Measurements from ENCODE around the gene TRERF1. TPM values are rescaled to one million over a fixed set of nuclear protein-coding genes. Genes with fewer than 3 reads are reported as not detected.

Gene TRERF1
- total RNA-seq, 1 donor from 2014 or later: 47.9 TPM

DNA sequence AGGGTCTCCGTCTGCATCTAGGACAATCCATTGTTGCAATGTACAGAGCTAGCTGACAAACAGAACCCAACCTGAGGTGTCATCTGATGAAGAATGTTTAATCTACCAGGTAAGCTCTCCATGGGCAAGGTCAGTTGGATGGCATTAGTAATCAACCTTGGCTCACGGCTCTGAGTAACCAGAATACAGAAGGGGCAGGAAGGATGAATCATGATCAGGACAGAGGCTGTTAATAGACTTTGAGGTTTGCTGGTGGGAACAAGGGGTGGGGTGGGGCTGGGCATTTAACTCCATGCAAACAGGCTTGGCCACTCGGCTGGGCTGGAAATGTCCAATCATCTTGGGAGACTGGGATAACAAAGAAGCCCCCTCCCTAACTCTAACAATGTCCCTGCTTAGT lies 157.0 kb downstream of the TRERF1 start:
- H3K4me1 Mint-ChIP-seq (ENCODE audit: low read depth): peaks cover 55% of the 10 kb centered on the region
- no peak for DNase-seq (ENCODE audit: low spot score)
- H3K36me3 Mint-ChIP-seq (ENCODE audit: low read depth): peaks cover 32% of the 10 kb centered on the region
- H3K27me3 Mint-ChIP-seq (ENCODE audit: insufficient read depth): peaks cover 2% of the 10 kb centered on the region
- intact Hi-C loops (cut with micrococcal nuclease): no loop called here
- no peak overlapping the region for H3K4me3 Mint-ChIP-seq
- H3K9me3 Mint-ChIP-seq: no peaks in the 10 kb centered on the region
- peak overlapping the region; percentile 65 for H3K27ac Mint-ChIP-seq

GRCh38 chr6:42293386-42293977 lies 158.2 kb downstream of the TRERF1 start:
- Mint-ChIP-seq H3K27ac (peak overlapping the region; percentile 73), H3K4me3 (peak overlapping the region; percentile 8), H3K4me1 (ENCODE audit: low read depth) (peaks cover 61% of the 10 kb centered on the region), H3K36me3 (ENCODE audit: low read depth) (peaks cover 33% of the 10 kb centered on the region), H3K27me3 (ENCODE audit: insufficient read depth) (peaks cover 2% of the 10 kb centered on the region), H3K9me3 (no peaks in the 10 kb centered on the region)
- intact Hi-C loops (cut with micrococcal nuclease): no loop called here
- DNase-seq (ENCODE audit: low spot score): no peak

GRCh38 chr6:42292004-42292740 lies 159.6 kb downstream of the TRERF1 start:
- H3K9me3 Mint-ChIP-seq: peaks cover 7% of the 10 kb centered on the region
- peaks cover 66% of the 10 kb centered on the region for H3K4me1 Mint-ChIP-seq (ENCODE audit: low read depth)
- no peak for DNase-seq (ENCODE audit: low spot score)
- H3K4me3 Mint-ChIP-seq: no peak overlapping the region
- intact Hi-C loops (cut with micrococcal nuclease): no loop called here
- peaks cover 2% of the 10 kb centered on the region for H3K27me3 Mint-ChIP-seq (ENCODE audit: insufficient read depth)
- H3K27ac Mint-ChIP-seq: peak overlapping the region; percentile 82
- H3K36me3 Mint-ChIP-seq (ENCODE audit: low read depth): peaks cover 35% of the 10 kb centered on the region

- no peak for DNase-seq (ENCODE audit: low spot score)
- H3K36me3 Mint-ChIP-seq (ENCODE audit: low read depth): peaks cover 18% of the 10 kb centered on the region
- H3K4me3 Mint-ChIP-seq: no peak overlapping the region
- intact Hi-C loops (cut with micrococcal nuclease): no loop called here
- H3K27me3 Mint-ChIP-seq (ENCODE audit: insufficient read depth): no peaks in the 10 kb centered on the region
- H3K4me1 Mint-ChIP-seq (ENCODE audit: low read depth): peaks cover 31% of the 10 kb centered on the region
- peak overlapping the region; percentile 80 for H3K27ac Mint-ChIP-seq
- peaks cover 7% of the 10 kb centered on the region for H3K9me3 Mint-ChIP-seq
Measured at GRCh38 chr6:42287756-42288155, 164.0 kb downstream of the TRERF1 start.

GRCh38 chr6:42281570-42281969 lies 170.2 kb downstream of the TRERF1 start:
- DNase-seq (ENCODE audit: low spot score): no peak
- no peaks in the 10 kb centered on the region for H3K9me3 Mint-ChIP-seq

DNA sequence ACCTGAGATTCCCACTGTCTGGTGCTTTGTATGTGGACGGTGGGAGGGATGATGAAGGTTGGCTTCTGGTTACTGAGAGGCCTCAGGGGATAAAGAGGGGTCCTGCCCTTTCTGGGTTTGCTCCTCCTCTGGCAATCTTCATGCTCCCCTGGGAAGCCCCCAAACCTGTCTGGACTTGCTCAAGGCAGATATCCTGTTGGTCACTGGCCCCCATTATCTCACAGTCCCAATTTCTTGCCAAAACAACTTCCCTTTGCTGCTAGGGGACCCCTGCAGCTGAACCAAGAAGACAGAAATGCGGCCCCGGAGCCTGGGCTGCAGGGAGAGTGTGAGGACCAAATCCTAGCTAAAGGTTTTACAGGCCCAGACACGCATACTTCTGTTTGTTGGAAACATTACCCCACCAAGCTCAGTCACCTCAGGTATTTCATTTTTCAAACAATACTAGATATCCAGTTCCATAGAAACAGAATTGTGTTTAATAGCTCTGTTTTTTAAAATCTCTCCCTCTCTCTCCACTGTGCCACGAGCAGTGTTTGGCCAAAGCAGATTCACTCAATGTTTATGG lies 170.7 kb downstream of the TRERF1 start:
- Mint-ChIP-seq H3K27ac (peak overlapping the region; percentile 6), H3K9me3 (no peaks in the 10 kb centered on the region), H3K36me3 (ENCODE audit: low read depth) (peaks cover 13% of the 10 kb centered on the region), H3K4me1 (ENCODE audit: low read depth) (peaks cover 43% of the 10 kb centered on the region), H3K27me3 (ENCODE audit: insufficient read depth) (no peaks in the 10 kb centered on the region), H3K4me3 (no peak overlapping the region)
- no peak for DNase-seq (ENCODE audit: low spot score)
- intact Hi-C loops (cut with micrococcal nuclease): no loop called here

More at GRCh38 chr6:42281570-42281969, 170.2 kb downstream of the TRERF1 start:
- intact Hi-C loops (cut with micrococcal nuclease): no loop called here
- Mint-ChIP-seq H3K36me3 (ENCODE audit: low read depth) (peaks cover 11% of the 10 kb centered on the region), H3K27ac (peak overlapping the region; percentile 6), H3K27me3 (ENCODE audit: insufficient read depth) (no peaks in the 10 kb centered on the region), H3K4me3 (no peak overlapping the region), H3K4me1 (ENCODE audit: low read depth) (peaks cover 43% of the 10 kb centered on the region)

- H3K9me3 Mint-ChIP-seq: no peaks in the 10 kb centered on the region
- H3K27ac Mint-ChIP-seq: no peak overlapping the region
- H3K4me1 Mint-ChIP-seq (ENCODE audit: low read depth): peaks cover 43% of the 10 kb centered on the region
Measured at GRCh38 chr6:42279966-42280629, 171.6 kb downstream of the TRERF1 start.

DNA sequence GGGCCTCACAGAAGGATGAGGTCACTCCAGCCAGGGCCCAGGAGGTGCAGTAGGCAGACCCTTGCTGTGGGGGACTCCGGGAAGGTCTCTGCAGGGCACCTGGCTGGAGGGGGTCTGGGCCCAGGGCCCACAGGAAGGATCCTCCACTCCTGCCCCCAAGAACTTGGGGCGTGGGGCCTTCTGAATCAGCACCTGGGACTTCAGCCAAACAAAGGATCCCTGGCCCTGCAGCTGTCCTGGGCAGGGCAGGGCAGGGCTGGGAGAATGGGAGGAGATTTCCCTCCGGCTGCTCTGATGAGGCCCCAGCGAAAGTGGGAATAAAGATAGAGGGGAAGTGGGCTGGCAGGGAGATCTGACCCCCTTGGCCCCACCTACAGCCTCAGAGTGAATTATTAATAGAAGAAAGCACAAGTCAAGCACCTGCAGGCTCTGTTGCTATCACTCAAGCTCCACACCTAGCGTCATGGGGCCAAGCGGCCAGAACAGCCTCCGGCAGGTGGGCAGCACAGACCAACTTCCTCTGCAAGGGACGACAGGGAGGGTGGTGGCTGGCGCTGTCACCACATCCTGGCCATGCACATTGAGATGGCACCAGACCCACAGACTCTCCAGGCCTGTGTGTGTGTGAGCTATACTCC lies 172.5 kb downstream of the TRERF1 start:
- DNase-seq (ENCODE audit: low spot score): no peak
- Mint-ChIP-seq H3K36me3 (ENCODE audit: low read depth) (peaks cover 17% of the 10 kb centered on the region), H3K27ac (peak overlapping the region; percentile 67), H3K4me3 (no peak overlapping the region), H3K4me1 (ENCODE audit: low read depth) (peaks cover 43% of the 10 kb centered on the region), H3K27me3 (ENCODE audit: insufficient read depth) (no peaks in the 10 kb centered on the region), H3K9me3 (no peaks in the 10 kb centered on the region)
- intact Hi-C loops (cut with micrococcal nuclease): no loop called here

More at GRCh38 chr6:42279966-42280629, 171.6 kb downstream of the TRERF1 start:
- DNase-seq (ENCODE audit: low spot score): no peak
- no peak overlapping the region for H3K4me3 Mint-ChIP-seq
- H3K36me3 Mint-ChIP-seq (ENCODE audit: low read depth): peaks cover 18% of the 10 kb centered on the region
- intact Hi-C loops (cut with micrococcal nuclease): no loop called here
- no peaks in the 10 kb centered on the region for H3K27me3 Mint-ChIP-seq (ENCODE audit: insufficient read depth)

DNA sequence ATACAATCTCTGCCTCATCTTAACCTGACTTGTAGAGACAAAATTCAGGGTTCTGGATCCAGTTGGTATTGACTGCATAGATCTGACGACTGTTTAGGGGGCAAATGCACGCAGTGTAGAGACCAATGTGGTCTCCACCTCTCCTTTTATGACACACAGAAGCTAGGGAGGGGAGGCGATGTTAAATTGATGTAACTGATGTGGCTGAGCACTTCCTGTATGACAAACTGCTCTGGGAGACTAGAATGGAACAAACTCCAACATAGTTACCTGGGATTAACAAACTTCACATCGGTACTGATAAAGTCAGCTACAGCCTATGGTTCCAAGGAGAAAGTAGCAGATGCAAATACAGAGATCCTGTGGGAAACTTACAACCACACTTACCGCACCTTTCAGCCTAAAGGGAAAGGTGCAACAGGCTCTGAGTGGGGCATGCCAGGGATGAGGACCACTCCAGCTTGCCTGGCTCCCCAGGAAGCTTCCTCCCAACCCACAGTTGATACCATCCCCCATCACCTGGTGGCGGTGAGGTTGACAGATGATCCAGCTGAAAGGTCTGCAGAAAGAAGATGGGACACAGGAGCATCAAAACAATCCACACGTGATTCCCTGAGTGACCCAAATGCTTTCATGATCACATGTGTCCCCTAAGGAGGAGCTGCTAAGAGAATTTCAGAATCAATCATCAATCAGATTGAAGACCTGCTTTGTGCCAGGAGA lies 173.4 kb downstream of the TRERF1 start:
- intact Hi-C loops (cut with micrococcal nuclease): no loop called here
- H3K27me3 Mint-ChIP-seq (ENCODE audit: insufficient read depth): no peaks in the 10 kb centered on the region
- peak overlapping the region; percentile 67 for H3K27ac Mint-ChIP-seq
- H3K36me3 Mint-ChIP-seq (ENCODE audit: low read depth): peaks cover 16% of the 10 kb centered on the region
- peaks cover 43% of the 10 kb centered on the region for H3K4me1 Mint-ChIP-seq (ENCODE audit: low read depth)
- H3K4me3 Mint-ChIP-seq: no peak overlapping the region
- DNase-seq (ENCODE audit: low spot score): no peak
- H3K9me3 Mint-ChIP-seq: no peaks in the 10 kb centered on the region

DNA sequence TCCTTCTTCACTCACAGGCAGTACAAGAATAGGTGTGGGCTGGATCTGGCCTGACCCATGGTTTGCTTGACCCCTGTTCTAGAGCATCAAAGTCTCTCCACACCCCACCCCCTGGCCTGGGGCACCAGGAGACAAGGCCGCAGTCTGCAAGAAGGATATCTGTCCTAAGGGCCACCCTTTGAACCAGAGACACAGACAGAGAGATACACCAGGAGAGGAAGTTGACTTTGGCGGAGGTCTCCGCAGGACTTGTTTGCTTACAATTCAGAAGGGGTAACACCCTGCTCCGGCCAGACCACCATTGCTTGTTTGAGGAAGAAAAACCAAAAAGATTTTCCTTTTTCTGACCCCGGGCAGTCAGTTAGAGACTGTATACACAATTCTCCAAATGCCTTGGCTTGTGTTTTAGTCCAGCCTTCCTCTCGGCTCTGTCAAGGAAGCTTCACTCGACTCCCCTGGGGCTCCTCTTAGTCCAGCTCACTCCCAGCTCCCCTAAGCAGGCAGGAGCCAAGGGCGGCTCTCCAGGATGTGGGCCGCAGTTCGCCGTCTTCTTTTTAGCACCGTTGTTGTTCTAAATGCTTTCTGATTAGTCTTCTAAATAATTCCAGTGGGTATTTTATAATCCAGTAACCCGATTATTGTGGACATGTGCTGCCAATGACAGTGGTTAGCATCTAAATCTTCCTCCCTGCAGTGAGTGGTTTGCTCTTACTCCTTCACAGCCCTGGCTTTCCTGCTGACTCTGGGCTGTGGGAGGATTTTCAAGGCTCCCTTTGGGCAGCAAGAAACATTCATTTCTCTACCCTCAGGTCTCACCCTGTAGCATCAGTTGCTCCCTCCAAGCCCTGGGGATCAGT lies 175.5 kb downstream of the TRERF1 start:
- peaks cover 18% of the 10 kb centered on the region for H3K36me3 Mint-ChIP-seq (ENCODE audit: low read depth)
- H3K27ac Mint-ChIP-seq: peak overlapping the region; percentile 72
- H3K4me3 Mint-ChIP-seq: no peak overlapping the region
- H3K9me3 Mint-ChIP-seq: no peaks in the 10 kb centered on the region
- no peaks in the 10 kb centered on the region for H3K27me3 Mint-ChIP-seq (ENCODE audit: insufficient read depth)
- no peak for DNase-seq (ENCODE audit: low spot score)
- intact Hi-C loops (cut with micrococcal nuclease): no loop called here
- H3K4me1 Mint-ChIP-seq (ENCODE audit: low read depth): peaks cover 33% of the 10 kb centered on the region

DNA sequence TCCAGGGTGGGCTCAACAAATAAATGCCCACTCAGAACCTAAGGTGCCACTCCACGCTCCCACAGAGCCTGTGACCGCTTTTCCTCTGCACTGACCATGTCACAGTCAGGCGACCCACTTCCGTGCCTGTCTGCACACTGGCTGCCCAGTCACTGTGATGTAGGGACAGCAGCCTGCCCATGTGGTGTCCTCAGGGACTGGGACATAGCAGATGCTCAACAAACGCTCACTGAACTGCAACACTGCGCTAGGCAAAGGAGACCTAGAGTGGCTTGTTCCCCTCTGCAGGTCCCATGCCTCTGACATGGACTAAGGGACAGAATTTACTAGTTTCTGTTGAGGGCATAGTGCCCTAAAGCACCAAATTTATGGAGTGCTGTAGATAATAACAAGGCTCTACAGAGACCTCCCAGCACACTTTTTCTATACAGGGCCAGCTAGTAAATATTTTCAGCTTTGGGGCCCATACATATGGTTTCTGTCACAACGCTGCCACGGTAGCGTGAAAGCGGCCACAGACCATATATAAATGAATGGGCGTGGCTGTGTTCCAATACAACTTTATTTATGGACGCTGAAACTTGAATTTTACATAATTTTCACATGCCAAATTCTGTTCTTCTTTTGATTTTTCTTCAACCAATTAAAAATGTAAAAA lies 176.2 kb downstream of the TRERF1 start:
- no peak for DNase-seq (ENCODE audit: low spot score)
- Mint-ChIP-seq H3K27ac (no peak overlapping the region), H3K9me3 (no peaks in the 10 kb centered on the region), H3K27me3 (ENCODE audit: insufficient read depth) (no peaks in the 10 kb centered on the region), H3K4me1 (ENCODE audit: low read depth) (peaks cover 31% of the 10 kb centered on the region), H3K4me3 (no peak overlapping the region), H3K36me3 (ENCODE audit: low read depth) (peaks cover 18% of the 10 kb centered on the region)
- intact Hi-C loops (cut with micrococcal nuclease): no loop called here

All from activated T-helper 1 cell treated with anti-CD3 and anti-CD28 coated beads, Interleukin-12 subunit alpha, Interleukin-12 subunit beta, Interleukin-2, Interleukin-4 antibody, amounts not matched to agents 30 ng/mL and 10 ng/mL and 1 ng/mL, durations not matched to agents 14 hours and 24 hours and 36 hours (primary cell).